A549 (cell line): ENCODE results near the gene SNX11. TPM values are rescaled to one million over a fixed set of nuclear protein-coding genes. Genes with fewer than 3 reads are reported as not detected.

Source experiments
- ATAC-seq, 2 experiments: fragments of 200-7000 bp in 1 of 2; fragments of >200 bp in 1 of 2; cut with Nextera tagmentation in 1 of 2; cut with Tn5 transposase in 1 of 2; 3 replicates each; pipeline versions ENCODE4 v1.8.0 to v1.9.1; 2018 to 2020; ENCODE audit warnings: mild to moderate bottlenecking in 1 of 2, moderate library complexity in 1 of 2
- CTCF ChIA-PET: fragments of 300-600 bp; sonication (Branson Sonifier 250); formaldehyde crosslinking; extraction: SDS; loops from one replicate; lab custom pipeline; 2021; ENCODE audit warnings: antibody characterized with exemption, inconsistent platforms; lab: Yijun Ruan, JAX
- POLR2A ChIA-PET: fragments of 350-600 bp; formaldehyde crosslinking; extraction: SDS; loops from one replicate; lab custom pipeline; 2021; ENCODE audit warnings: antibody characterized with exemption, inconsistent platforms; lab: Yijun Ruan, JAX
- DNase-seq, 2 experiments: peaks; one replicate each; pipeline versions ENCODE4 v3.0.0 to v3.0.0-alpha.2; 2011 to 2016; ENCODE audit warnings: low read depth in 1 of 2, low spot score in 1 of 2
- FAIRE-seq: peaks from 2 replicates; lab custom pipeline; 2011; peaks lifted over from hg19 to GRCh38; lab: Jason Lieb, UNC
- H3K27ac ChIP-seq, 2 experiments: fragments of >200 bp; sonication (Bioruptor Twin); formaldehyde crosslinking; 3 replicates each; pipeline ENCODE4 v1.5.1; 2016 to 2017
- H3K4me1 ChIP-seq: fragments of >200 bp; sonication (Bioruptor Twin); formaldehyde crosslinking; 3 replicates; pipeline ENCODE4 v1.6.1; 2016
- H3K4me2 ChIP-seq: fragments of >200 bp; sonication (Bioruptor Twin); formaldehyde crosslinking; 3 replicates; pipeline ENCODE4 v1.6.1; 2016
- H3K4me3 ChIP-seq: fragments of >200 bp; sonication (Bioruptor Twin); formaldehyde crosslinking; 3 replicates; pipeline ENCODE4 v1.5.1; 2016
- H3K9me3 ChIP-seq: fragments of >200 bp; sonication (Bioruptor Twin); formaldehyde crosslinking; 3 replicates; pipeline ENCODE4 v1.6.1; 2016
- ATOH8 ChIP-seq: fragments of 250-450 bp; sonication (Bioruptor Pico); IDR thresholded peaks from 2 replicates; pipeline ENCODE4 v1.5.0; 2020; ENCODE audit warnings: low read depth, mild to moderate bottlenecking, moderate library complexity
- BCL3 ChIP-seq: fragments of >200 bp; sonication (Bioruptor Twin); formaldehyde crosslinking; IDR thresholded peaks from 3 replicates; pipeline ENCODE4 v1.6.1; 2016
- BHLHE40 ChIP-seq: IDR thresholded peaks from 2 replicates; pipeline ENCODE4 v1.6.1; 2012; ENCODE audit warnings: low read depth, low read length, inconsistent platforms
- CHD2 ChIP-seq: fragments of 150-350 bp; IDR thresholded peaks from 2 replicates; pipeline ENCODE4 v1.6.1; 2014; ENCODE audit warnings: low read length; ENCODE audit not compliant: partially characterized antibody
- CTCF ChIP-seq: fragments of >200 bp; sonication (Bioruptor Twin); formaldehyde crosslinking; IDR thresholded peaks from 3 replicates; pipeline ENCODE4 v1.5.1; 2016
- E2F6 ChIP-seq: IDR thresholded peaks from 2 replicates; pipeline ENCODE4 v1.6.1; 2012; ENCODE audit warnings: low read depth, borderline replicate concordance
- ELK1 ChIP-seq: fragments of 150-350 bp; IDR thresholded peaks from 2 replicates; pipeline ENCODE4 v1.6.1; 2014; ENCODE audit warnings: low read depth, mild to moderate bottlenecking, low read length
- ESRRA ChIP-seq: fragments of 150-350 bp; IDR thresholded peaks from 2 replicates; pipeline ENCODE4 v1.6.1; 2014; ENCODE audit warnings: mild to moderate bottlenecking, low read length, borderline replicate concordance
- HEYL ChIP-seq: fragments of 250-450 bp; sonication (Bioruptor Pico); IDR thresholded peaks from 2 replicates; pipeline ENCODE4 v1.8.0; 2021; ENCODE audit warnings: mild to moderate bottlenecking, moderate library complexity
- NR3C1 ChIP-seq: fragments of >200 bp; sonication (Bioruptor Twin); formaldehyde crosslinking; IDR thresholded peaks from 3 replicates; pipeline ENCODE4 v1.6.1; 2017
- PBX3 ChIP-seq: IDR thresholded peaks from 2 replicates; pipeline ENCODE4 v1.6.1; 2012
- PHF8 ChIP-seq: fragments of 200-600 bp; sonication (generic); IDR thresholded peaks from 2 replicates; pipeline ENCODE4 v1.6.1; 2016; ENCODE audit warnings: low read depth, mild to moderate bottlenecking, antibody characterized with exemption, moderate library complexity, borderline replicate concordance
- RCOR1 ChIP-seq: fragments of 150-350 bp; IDR thresholded peaks from 2 replicates; pipeline ENCODE4 v1.6.1; 2014; ENCODE audit warnings: antibody characterized with exemption, low read length, low read depth
- RNF2 ChIP-seq: fragments of 200-600 bp; sonication (generic); IDR thresholded peaks from 2 replicates; pipeline ENCODE4 v1.6.1; 2016; ENCODE audit warnings: low read depth, mild to moderate bottlenecking, antibody characterized with exemption, moderate library complexity, borderline replicate concordance
- SMC3 ChIP-seq: fragments of >200 bp; sonication (Bioruptor Twin); formaldehyde crosslinking; IDR thresholded peaks from 3 replicates; pipeline ENCODE4 v1.6.1; 2018; ENCODE audit warnings: inconsistent platforms
- SREBF2 ChIP-seq: fragments of 450-650 bp; IDR thresholded peaks from 2 replicates; pipeline ENCODE4 v1.6.1; 2014; ENCODE audit warnings: mild to moderate bottlenecking, moderate library complexity
- ZC3H11A ChIP-seq: fragments of 450-650 bp; IDR thresholded peaks from 2 replicates; pipeline ENCODE4 v1.6.1; 2014; ENCODE audit warnings: antibody characterized with exemption, mild to moderate bottlenecking
- ZFP36 ChIP-seq: fragments of 450-650 bp; IDR thresholded peaks from 2 replicates; pipeline ENCODE4 v1.6.1; 2014; ENCODE audit warnings: borderline replicate concordance; ENCODE audit not compliant: partially characterized antibody
- ZNF302 ChIP-seq: fragments of 250-450 bp; sonication (Bioruptor Pico); IDR thresholded peaks from 2 replicates; pipeline ENCODE4 v1.9.0; 2021; ENCODE audit warnings: inconsistent platforms, mild to moderate bottlenecking, moderate library complexity
- WGBS: methylation state at CpG from one replicate; pipeline ENCODE4 v1.1.6; 2017; ENCODE audit errors: missing lambda C conversion rate; 5-methylcytosine and 5-hydroxymethylcytosine counted together
- polyA plus RNA-seq, 4 experiments: library from polyadenylated mRNA; depleted of rRNA in 3 of 4; stranded (reverse); fragments of >200 nt; fragmentation: RNase III in 1 of 4; extraction: RNeasy Plus Mini Kit Qiagen cat#74134 plus additional on column Dnase treatment in 1 of 4; gene quantifications; 2 replicates in 3 of 4; 3 replicates in 1 of 4; pipeline ENCODE4 v1.2.3, GENCODE V29; 2011 to 2017

SNX11 gene
- polyA plus RNA-seq, 2 of the 4 experiments (the other 2 are of a cell fraction) = 22.3 to 28.4 TPM

- TF ChIP-seq SREBF2 = no peak
Measured at GRCh38 chr17:48111937-48112241, 4.3 kb downstream of the SNX11 start (continued).

- 97% methylated on average over 5 of the region's 5 CpGs for WGBS
- DNase-seq = no peak
- peaks cover 9% of the 10 kb centered on the region for H3K4me1 ChIP-seq
- H3K4me3 ChIP-seq = no peak overlapping the region
- no peak overlapping the region for H3K27ac ChIP-seq
- TF ChIP-seq CHD2 = no peak
- no peak for TF ChIP-seq ZNF302 (CRISPR knock-in tag)
- TF ChIP-seq ESRRA = no peak
- TF ChIP-seq SMC3 = no peak
- no peak for TF ChIP-seq HEYL (CRISPR knock-in tag)
- no peak for TF ChIP-seq E2F6
- TF ChIP-seq BCL3 = no peak
- no peak for TF ChIP-seq ATOH8 (CRISPR knock-in tag)
- TF ChIP-seq CTCF = no peak
- no peak for TF ChIP-seq BHLHE40
- no peaks in the 10 kb centered on the region for H3K9me3 ChIP-seq
- POLR2A ChIA-PET = no interaction called here
- CTCF ChIA-PET = interaction anchor here (0.6 to 3.1 kb wide), 11 partner anchors 11 to 835 kb away, joined by 3 to 17 read pairs (median 5); no protein-coding TSS in a partner anchor
- no peak for ATAC-seq
- FAIRE-seq = no peak
- no peak overlapping the region for H3K4me2 ChIP-seq
Measured at GRCh38 chr17:48113201-48113676, 5.7 kb downstream of the SNX11 start.

GRCh38 chr17:48121923-48122664 lies 14.5 kb downstream of the SNX11 start:
- Histone ChIP-seq H3K9me3 (no peaks in the 10 kb centered on the region), H3K4me3 (no peak overlapping the region), H3K4me1 (peaks cover 4% of the 10 kb centered on the region), H3K4me2 (no peak overlapping the region), H3K27ac (no peak overlapping the region)
- TF ChIP-seq RCOR1 = no peak
- no peak for TF ChIP-seq ZC3H11A
- TF ChIP-seq PHF8 = no peak
- no peak for TF ChIP-seq ZFP36
- no peak for TF ChIP-seq CHD2
- TF ChIP-seq NR3C1 = no peak
- no peak for TF ChIP-seq RNF2
- no peak for TF ChIP-seq PBX3
- no peak for TF ChIP-seq ELK1
- TF ChIP-seq CTCF = no peak
- POLR2A ChIA-PET = no interaction called here
- ATAC-seq = no peak
- CTCF ChIA-PET = interaction anchor here (0.8 to 14.2 kb wide), 11 partner anchors 9 to 94 kb away, joined by 3 to 196 read pairs (median 8); partner anchors contain the start of gene SNX11
- DNase-seq = no peak
- FAIRE-seq = no peak
- 78% methylated on average over 9 of the region's 9 CpGs for WGBS
